Ovary (tissue), 3 donors: ENCODE data around the gene GNG14.

Source experiments
- EP300 ChIP-seq: sonication (generic); formaldehyde crosslinking; IDR thresholded peaks from one replicate; pipeline ENCODE4 v1.6.1; 2017; ENCODE audit warnings: antibody characterized with exemption
- POLR2A ChIP-seq: fragments of 450-650 bp; IDR thresholded peaks from one replicate; pipeline ENCODE4 v1.6.1; 2017; ENCODE audit warnings: antibody characterized with exemption, mild to moderate bottlenecking, moderate library complexity
- TF ChIP-seq, protein P1 (sequence below), 3 donors: fragments of 450-650 bp in 2 of 3; fragments of 200-600 bp in 1 of 3; IDR thresholded peaks; one replicate each; pipeline versions ENCODE4 v1.5.1 to v1.8.0; 2016 to 2022; ENCODE audit warnings: antibody characterized with exemption in 3 of 3, mild to moderate bottlenecking in 1 of 3
- donor health status: DM: no; HTN: no; CAD: no.

DNA sequence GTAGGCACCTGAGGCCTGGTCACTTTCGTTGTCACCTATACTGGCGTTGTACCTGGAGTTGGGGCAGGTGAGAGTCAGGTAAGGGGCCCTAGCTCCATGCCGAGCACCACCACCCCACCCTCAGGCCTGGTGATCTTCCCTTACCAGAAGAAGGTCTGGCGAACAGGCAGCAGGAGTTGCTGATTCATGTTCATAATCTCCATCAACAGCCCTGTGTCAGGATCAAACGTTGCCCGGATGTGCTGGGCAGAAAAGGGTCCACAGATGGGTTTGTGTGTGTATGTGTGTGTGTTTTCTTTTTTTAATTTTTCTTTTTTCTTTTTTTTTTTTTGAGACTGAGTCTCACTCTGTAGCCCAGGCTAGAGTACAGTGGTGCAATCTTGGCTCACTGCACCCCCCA is 35.6 kb upstream of the GNG14 start:
- TF ChIP-seq, protein P1, sequence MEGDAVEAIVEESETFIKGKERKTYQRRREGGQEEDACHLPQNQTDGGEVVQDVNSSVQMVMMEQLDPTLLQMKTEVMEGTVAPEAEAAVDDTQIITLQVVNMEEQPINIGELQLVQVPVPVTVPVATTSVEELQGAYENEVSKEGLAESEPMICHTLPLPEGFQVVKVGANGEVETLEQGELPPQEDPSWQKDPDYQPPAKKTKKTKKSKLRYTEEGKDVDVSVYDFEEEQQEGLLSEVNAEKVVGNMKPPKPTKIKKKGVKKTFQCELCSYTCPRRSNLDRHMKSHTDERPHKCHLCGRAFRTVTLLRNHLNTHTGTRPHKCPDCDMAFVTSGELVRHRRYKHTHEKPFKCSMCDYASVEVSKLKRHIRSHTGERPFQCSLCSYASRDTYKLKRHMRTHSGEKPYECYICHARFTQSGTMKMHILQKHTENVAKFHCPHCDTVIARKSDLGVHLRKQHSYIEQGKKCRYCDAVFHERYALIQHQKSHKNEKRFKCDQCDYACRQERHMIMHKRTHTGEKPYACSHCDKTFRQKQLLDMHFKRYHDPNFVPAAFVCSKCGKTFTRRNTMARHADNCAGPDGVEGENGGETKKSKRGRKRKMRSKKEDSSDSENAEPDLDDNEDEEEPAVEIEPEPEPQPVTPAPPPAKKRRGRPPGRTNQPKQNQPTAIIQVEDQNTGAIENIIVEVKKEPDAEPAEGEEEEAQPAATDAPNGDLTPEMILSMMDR (IDR thresholded peaks at IDR 0.05): no peak
- TF ChIP-seq POLR2A (no peak), EP300 (no peak)
